ENCODE data around the gene PCGF3. TPM values are rescaled to one million over a fixed set of nuclear protein-coding genes. Genes with fewer than 3 reads are reported as not detected.

The PCGF3 gene
- total RNA-seq, 1 donor from 2014 or later: 43.7 TPM

DNA sequence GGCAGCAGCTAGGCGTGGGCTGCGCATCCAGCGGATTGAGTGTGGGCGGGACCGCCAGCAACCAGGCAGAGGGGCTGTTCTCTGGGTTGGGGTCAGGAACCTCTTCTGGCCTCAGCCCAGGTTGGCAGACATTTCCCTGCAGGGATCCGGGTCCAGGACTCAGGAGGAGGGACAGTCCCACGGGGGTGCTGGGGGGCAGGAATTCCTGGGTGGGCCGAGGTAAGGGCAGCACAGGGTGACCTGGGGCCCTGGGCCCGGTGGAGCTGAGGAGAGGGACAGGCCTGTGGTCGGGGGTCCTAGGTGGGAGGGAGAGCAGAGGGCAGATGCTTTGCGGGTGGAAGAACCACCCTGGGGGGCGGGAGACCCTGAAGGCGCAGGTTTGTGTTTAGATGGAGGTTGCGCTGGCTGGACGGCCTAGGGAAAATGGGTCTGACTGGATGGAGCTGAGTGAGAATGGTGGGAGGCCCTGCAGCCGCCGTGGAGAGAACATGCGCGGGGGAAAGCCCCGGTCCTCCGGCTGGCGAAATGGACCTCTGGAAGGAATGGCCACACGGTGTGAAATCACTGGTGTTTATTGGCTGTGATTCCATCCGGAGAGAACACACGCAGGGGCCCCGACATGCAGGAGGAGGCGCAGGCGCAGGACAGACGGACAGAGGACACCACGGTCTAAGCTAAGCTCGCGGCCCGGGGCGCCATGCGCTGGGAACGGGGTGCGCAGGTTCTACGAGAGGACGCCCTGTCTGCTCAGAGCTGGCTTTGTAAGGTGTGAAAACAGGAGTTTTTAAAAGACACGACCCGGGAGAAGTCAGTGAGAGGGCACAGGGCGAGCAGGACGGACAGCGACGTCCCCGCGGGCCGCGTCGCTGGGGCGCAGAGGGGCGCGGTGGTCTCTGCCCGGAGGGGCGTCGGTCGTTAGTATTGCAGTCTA lies 79.0 kb downstream of the PCGF3 start:
- DNase-seq: no peak

GRCh38 chr4:785332-786073 lies 79.9 kb downstream of the PCGF3 start:
- no peak for DNase-seq

GRCh38 chr4:786074-786741 lies 80.6 kb downstream of the PCGF3 start:
- DNase-seq: no peak

DNA sequence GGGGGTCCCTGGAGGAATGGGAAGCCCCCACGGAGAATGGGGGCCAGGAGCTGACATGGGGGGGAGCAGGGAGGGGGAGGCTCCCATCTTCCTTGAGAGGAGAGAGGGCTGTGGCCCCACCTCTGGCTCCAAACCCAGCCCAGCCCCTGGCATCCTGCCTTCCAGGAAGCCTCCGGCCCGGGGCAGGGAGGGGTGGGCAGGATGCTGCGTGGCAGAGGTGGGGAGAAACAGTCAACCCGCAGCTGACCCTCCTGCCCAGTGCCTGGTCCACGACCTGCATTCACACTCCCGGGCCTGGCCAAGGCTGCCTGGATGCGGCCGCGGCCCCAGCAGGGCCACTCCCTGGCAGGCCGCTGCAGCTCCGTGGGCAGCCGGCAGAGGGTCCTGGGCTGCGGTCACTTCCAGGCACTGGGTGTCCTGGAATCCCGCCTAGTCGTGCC lies 81.2 kb downstream of the PCGF3 start:
- no peak for DNase-seq

- DNase-seq: no peak
These were observed 81.9 kb downstream of the PCGF3 start for GRCh38 chr4:787561-787981.

- DNase-seq: no peak
These were observed 82.5 kb downstream of the PCGF3 start for GRCh38 chr4:788006-788635.

- no peak for DNase-seq
These were observed 83.1 kb downstream of the PCGF3 start for GRCh38 chr4:788636-789297.

DNA sequence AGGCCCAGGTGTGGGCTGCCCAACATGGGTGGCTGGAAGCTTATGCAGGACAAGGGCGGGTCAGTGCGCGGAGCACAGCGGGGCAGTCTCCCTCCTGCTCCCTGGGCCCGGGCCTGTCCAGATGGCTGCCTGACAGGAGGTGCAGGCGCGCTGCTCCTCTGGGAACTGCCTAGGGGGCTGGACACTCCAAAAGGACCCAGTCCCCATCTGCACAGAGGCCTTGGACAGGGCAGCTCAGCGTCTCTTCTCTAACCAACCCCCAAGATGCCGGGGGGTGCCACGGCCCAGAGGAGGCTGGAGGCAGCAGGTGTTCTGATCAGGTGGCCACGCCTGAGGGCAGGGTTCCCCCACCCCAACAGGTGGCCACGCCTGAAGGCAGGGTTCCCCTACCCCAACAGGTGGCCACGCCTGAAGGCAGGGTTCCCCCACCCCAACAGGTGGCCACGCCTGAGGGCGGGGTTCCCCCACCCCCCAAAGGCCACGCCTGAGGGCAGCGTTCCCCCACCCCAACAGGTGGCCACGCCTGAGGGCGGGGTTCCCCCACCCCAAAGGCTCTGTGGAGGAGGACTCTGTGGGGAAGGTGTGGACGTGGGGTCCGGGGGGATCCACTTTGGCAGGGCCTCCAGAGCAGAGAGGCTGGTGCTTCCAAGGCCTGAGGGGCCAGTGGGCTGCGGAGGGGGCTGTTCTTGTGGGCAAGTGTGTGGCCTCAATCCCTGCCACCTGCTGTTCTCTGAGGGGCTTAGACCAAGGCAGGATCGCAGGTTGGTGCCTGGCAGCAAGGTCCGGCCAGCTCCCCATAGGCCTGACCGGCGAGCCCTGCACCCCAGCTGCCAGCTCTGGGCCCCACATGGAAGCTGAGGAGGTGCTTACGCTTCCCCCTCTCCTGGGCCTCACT lies 84.2 kb downstream of the PCGF3 start:
- DNase-seq: no peak

DNA sequence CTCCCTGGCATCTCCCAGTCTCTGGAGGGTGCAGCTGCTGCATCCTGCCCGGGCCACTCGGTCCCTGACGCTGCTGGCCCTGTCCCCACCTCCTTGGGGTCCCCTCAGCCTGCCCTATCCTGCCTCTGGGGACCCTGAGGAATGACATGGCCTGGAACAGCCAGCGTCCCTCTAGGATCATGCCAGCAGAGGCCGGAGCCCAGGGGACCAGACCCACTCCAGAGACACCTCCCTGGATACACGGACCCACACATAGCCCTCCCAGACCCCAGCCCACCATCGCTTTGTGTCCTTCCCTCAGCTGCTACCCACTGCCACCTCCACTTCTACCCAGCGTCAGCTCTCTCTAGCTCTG lies 84.8 kb downstream of the PCGF3 start:
- no peak for DNase-seq

DNA sequence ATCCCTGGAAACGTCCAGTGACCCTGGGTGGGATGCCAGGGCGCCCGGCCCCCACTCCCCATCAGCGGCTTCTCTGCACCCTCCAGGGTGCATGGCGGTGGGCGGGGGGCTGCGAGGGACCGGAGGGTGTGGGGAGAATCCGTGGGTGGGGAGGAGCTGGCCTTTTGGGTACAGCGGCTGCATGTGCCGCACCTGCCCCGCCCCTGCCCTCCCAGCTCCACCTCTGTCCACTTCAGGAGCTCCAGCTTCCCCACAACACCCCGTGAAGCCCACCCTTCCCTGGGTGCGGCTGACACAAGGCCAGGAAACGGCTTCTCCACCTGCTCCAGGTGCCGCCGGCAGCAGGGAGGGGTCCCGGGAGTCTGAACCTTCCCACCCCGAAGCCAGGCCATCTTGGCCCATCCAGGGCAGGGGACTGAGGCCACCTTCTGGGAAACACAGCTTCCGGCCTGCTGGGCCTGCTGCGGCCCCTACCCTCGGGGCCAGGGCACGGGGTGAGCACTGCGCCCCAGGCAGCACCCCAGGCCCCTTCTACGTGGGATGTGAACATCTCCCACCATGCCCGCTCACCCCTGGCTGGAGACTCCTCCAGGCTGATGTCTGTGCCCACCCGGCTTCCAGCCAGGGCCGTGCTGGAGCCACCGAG lies 85.7 kb downstream of the PCGF3 start:
- no peak for DNase-seq

GRCh38 chr4:791898-792625 lies 86.4 kb downstream of the PCGF3 start:
- no peak for DNase-seq

- no peak for DNase-seq
These were observed 87.0 kb downstream of the PCGF3 start for GRCh38 chr4:792626-793092.

GRCh38 chr4:793093-793861 lies 87.6 kb downstream of the PCGF3 start:
- no peak for DNase-seq

GRCh38 chr4:793941-794621 lies 88.4 kb downstream of the PCGF3 start:
- DNase-seq: no peak

- DNase-seq: no peak
These were observed 89.5 kb downstream of the PCGF3 start for GRCh38 chr4:794900-795725.

- no peak for DNase-seq
These were observed 90.1 kb downstream of the PCGF3 start for GRCh38 chr4:795726-796119.

DNA sequence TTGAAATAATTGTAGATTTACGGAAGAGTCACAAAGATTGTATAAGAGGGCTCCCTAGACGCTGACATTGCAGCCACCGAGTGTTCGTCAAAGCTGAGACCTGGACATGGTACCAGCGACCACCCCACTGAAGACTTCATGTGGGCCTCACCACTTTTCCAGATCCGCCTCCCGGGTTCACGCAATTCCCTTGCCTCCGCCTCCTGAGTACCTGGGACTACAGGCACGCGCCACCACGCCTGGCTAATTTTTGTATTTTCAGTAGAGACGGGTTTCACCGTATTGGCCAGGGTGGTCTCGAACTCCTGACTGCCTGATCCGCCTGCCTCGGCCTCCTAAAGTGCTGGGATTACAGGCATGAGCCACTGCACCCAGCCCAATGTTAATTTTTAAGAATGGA lies 90.6 kb downstream of the PCGF3 start:
- DNase-seq: no peak
